ENCODE measurements around the gene CTTNBP2NL.

GRCh38 chr1:112356765-112357164 lies 39.2 kb upstream of the CTTNBP2NL start:
- no peak for TF ChIP-seq YY1 (IDR thresholded peaks at IDR 0.05; ENCODE audit: insufficient read depth, insufficient read length)
- TF ChIP-seq ZNF274 (IDR thresholded peaks at IDR 0.05; ENCODE audit: low read depth, low read length): no peak
